ENCODE data around the gene ANAPC1. TPM values are rescaled to one million over a fixed set of nuclear protein-coding genes. Genes with fewer than 3 reads are reported as not detected.
"Not testable (repeated sequence)": the region's sequence is repeated elsewhere in the genome, so short reads cannot be mapped to it uniquely, and the experiment has no call there.

Gene ANAPC1
- total RNA-seq, 2 experiments from 2014 or later, result 71.5 to 97.1 TPM

GRCh38 chr2:111912547-111912946 is 28.6 kb upstream of the ANAPC1 start:
- Mint-ChIP-seq H3K4me3 (no peak overlapping the region), H3K27me3 (peaks cover 13% of the 10 kb centered on the region), H3K9me3 (ENCODE audit: low read depth) (no peaks in the 10 kb centered on the region), H3K27ac (no peak overlapping the region), H3K36me3 (no peaks in the 10 kb centered on the region), H3K4me1 (no peaks in the 10 kb centered on the region)
- no peak for ATAC-seq
- CTCF ChIA-PET, result no interaction called here
- no peak for DNase-seq

GRCh38 chr2:111911295-111911977 is 27.4 kb upstream of the ANAPC1 start:
- DNase-seq; ATAC-seq; H3K27ac Mint-ChIP-seq; H3K4me1 Mint-ChIP-seq; CTCF ChIA-PET; H3K9me3 Mint-ChIP-seq (ENCODE audit: low read depth); H3K36me3 Mint-ChIP-seq; H3K4me3 Mint-ChIP-seq: not testable (repeated sequence)
- peaks cover 17% of the 10 kb centered on the region for H3K27me3 Mint-ChIP-seq

GRCh38 chr2:111910609-111911277 is 26.8 kb upstream of the ANAPC1 start:
- H3K9me3 Mint-ChIP-seq (ENCODE audit: low read depth), result no peaks in the 10 kb centered on the region
- peaks cover 9% of the 10 kb centered on the region for H3K4me1 Mint-ChIP-seq
- CTCF ChIA-PET, result no interaction called here
- DNase-seq, result no peak
- peaks cover 16% of the 10 kb centered on the region for H3K27me3 Mint-ChIP-seq
- no peak overlapping the region for H3K4me3 Mint-ChIP-seq
- H3K36me3 Mint-ChIP-seq, result no peaks in the 10 kb centered on the region
- no peak overlapping the region for H3K27ac Mint-ChIP-seq
- ATAC-seq, result no peak

GRCh38 chr2:111909997-111910396 is 26.0 kb upstream of the ANAPC1 start:
- CTCF ChIA-PET; H3K27ac Mint-ChIP-seq; ATAC-seq; H3K9me3 Mint-ChIP-seq (ENCODE audit: low read depth); DNase-seq; H3K4me1 Mint-ChIP-seq; H3K36me3 Mint-ChIP-seq; H3K4me3 Mint-ChIP-seq: not testable (repeated sequence)
- H3K27me3 Mint-ChIP-seq, result peaks cover 10% of the 10 kb centered on the region

GRCh38 chr2:111909079-111909478 is 25.1 kb upstream of the ANAPC1 start:
- DNase-seq, result no peak
- CTCF ChIA-PET, result no interaction called here
- no peak overlapping the region for H3K27ac Mint-ChIP-seq

GRCh38 chr2:111908578-111908977 is 24.6 kb upstream of the ANAPC1 start:
- CTCF ChIA-PET, result no interaction called here
- ATAC-seq (no peak), DNase-seq (no peak)
- H3K27me3 Mint-ChIP-seq, result peaks cover 8% of the 10 kb centered on the region
- no peak overlapping the region for H3K27ac Mint-ChIP-seq
- H3K9me3 Mint-ChIP-seq (ENCODE audit: low read depth), result no peaks in the 10 kb centered on the region
- no peak overlapping the region for H3K4me3 Mint-ChIP-seq
- H3K4me1 Mint-ChIP-seq, result peaks cover 9% of the 10 kb centered on the region
- no peaks in the 10 kb centered on the region for H3K36me3 Mint-ChIP-seq

More at GRCh38 chr2:111909079-111909478, 25.1 kb upstream of the ANAPC1 start:
- Mint-ChIP-seq H3K27me3 (peaks cover 8% of the 10 kb centered on the region), H3K4me1 (peaks cover 9% of the 10 kb centered on the region), H3K4me3 (no peak overlapping the region), H3K9me3 (ENCODE audit: low read depth) (no peaks in the 10 kb centered on the region), H3K36me3 (no peaks in the 10 kb centered on the region)
- no peak for ATAC-seq

- Mint-ChIP-seq H3K27ac (no peak overlapping the region), H3K4me1 (peaks cover 9% of the 10 kb centered on the region)
Observed at GRCh38 chr2:111905990-111906735, 22.2 kb upstream of the ANAPC1 start.

GRCh38 chr2:111905475-111905869 is 21.5 kb upstream of the ANAPC1 start:
- CTCF ChIA-PET; H3K27ac Mint-ChIP-seq; DNase-seq; H3K36me3 Mint-ChIP-seq; H3K9me3 Mint-ChIP-seq (ENCODE audit: low read depth); ATAC-seq; H3K4me3 Mint-ChIP-seq: not testable (repeated sequence)
- H3K27me3 Mint-ChIP-seq, result peaks cover 19% of the 10 kb centered on the region
- H3K4me1 Mint-ChIP-seq, result peaks cover 14% of the 10 kb centered on the region

More at GRCh38 chr2:111905990-111906735, 22.2 kb upstream of the ANAPC1 start:
- CTCF ChIA-PET, result no interaction called here
- no peak for DNase-seq
- no peak for ATAC-seq
- Mint-ChIP-seq H3K27me3 (peaks cover 15% of the 10 kb centered on the region), H3K36me3 (no peaks in the 10 kb centered on the region), H3K4me3 (no peak overlapping the region), H3K9me3 (ENCODE audit: low read depth) (no peaks in the 10 kb centered on the region)

GRCh38 chr2:111904726-111905474 is 20.9 kb upstream of the ANAPC1 start:
- Mint-ChIP-seq H3K9me3 (ENCODE audit: low read depth) (no peaks in the 10 kb centered on the region), H3K27me3 (peaks cover 25% of the 10 kb centered on the region), H3K27ac (no peak overlapping the region), H3K4me1 (peaks cover 14% of the 10 kb centered on the region), H3K36me3 (no peaks in the 10 kb centered on the region), H3K4me3 (no peak overlapping the region)
- ATAC-seq (no peak), DNase-seq (no peak)
- CTCF ChIA-PET, result interaction anchor here (2.4 kb wide), 1 partner anchor 17 kb away, joined by 5 read pairs; no protein-coding TSS in a partner anchor

GRCh38 chr2:111903930-111904439 is 20.0 kb upstream of the ANAPC1 start:
- Mint-ChIP-seq H3K27ac (no peak overlapping the region), H3K9me3 (ENCODE audit: low read depth) (no peaks in the 10 kb centered on the region), H3K27me3 (peaks cover 34% of the 10 kb centered on the region), H3K4me3 (no peak overlapping the region), H3K4me1 (peaks cover 20% of the 10 kb centered on the region), H3K36me3 (no peaks in the 10 kb centered on the region)
- CTCF ChIA-PET, result interaction anchor here (2.4 kb wide), 1 partner anchor 16 kb away, joined by 5 read pairs; no protein-coding TSS in a partner anchor
- ATAC-seq (no peak), DNase-seq (no peak)

- H3K9me3 Mint-ChIP-seq (ENCODE audit: low read depth), result no peaks in the 10 kb centered on the region
- H3K27me3 Mint-ChIP-seq, result peaks cover 36% of the 10 kb centered on the region
- H3K27ac Mint-ChIP-seq, result no peak overlapping the region
- H3K4me1 Mint-ChIP-seq, result peaks cover 20% of the 10 kb centered on the region
- DNase-seq (no peak), ATAC-seq (no peak)
- H3K4me3 Mint-ChIP-seq, result no peak overlapping the region
- no peaks in the 10 kb centered on the region for H3K36me3 Mint-ChIP-seq
- CTCF ChIA-PET, result interaction anchor here (2.4 kb wide), 1 partner anchor 16 kb away, joined by 5 read pairs; no protein-coding TSS in a partner anchor
Observed at GRCh38 chr2:111903516-111903915, 19.5 kb upstream of the ANAPC1 start.

GRCh38 chr2:111900859-111901258 is 16.9 kb upstream of the ANAPC1 start:
- no peak overlapping the region for H3K27ac Mint-ChIP-seq
- peaks cover 44% of the 10 kb centered on the region for H3K27me3 Mint-ChIP-seq
- DNase-seq (no peak), ATAC-seq (no peak)
- H3K4me1 Mint-ChIP-seq, result peaks cover 17% of the 10 kb centered on the region
- no peak overlapping the region for H3K4me3 Mint-ChIP-seq
- CTCF ChIA-PET, result interaction anchor here (1.2 kb wide), 1 partner anchor 13 kb away, joined by 4 read pairs; no protein-coding TSS in a partner anchor
- no peaks in the 10 kb centered on the region for H3K36me3 Mint-ChIP-seq
- H3K9me3 Mint-ChIP-seq (ENCODE audit: low read depth), result no peaks in the 10 kb centered on the region

All from activated CD8-positive, alpha-beta memory T cell treated with anti-CD3 and anti-CD28 coated beads, Interleukin-2, amount 10 ng/mL, durations not matched to agents 7 days and 5 days (primary cell).